Kidney glomerular epithelial cell (primary cell): Measurements from ENCODE around the gene PLD3.
A peak's percentile ranks its signal among the peaks of the same experiment; 100 is the strongest.

ENCODE experiments used
- DNase-seq: peaks from one replicate; lab custom pipeline; 2025; lab: John Stamatoyannopoulos, UW

PLD3 gene

GRCh38 chr19:40414542-40415535 is 66.3 kb downstream of the PLD3 start:
- peak; percentile 8 for DNase-seq

GRCh38 chr19:40415768-40416167 is 67.3 kb downstream of the PLD3 start:
- no peak for DNase-seq

- no peak for DNase-seq
These were observed 68.6 kb downstream of the PLD3 start for GRCh38 chr19:40416918-40417642.

GRCh38 chr19:40417643-40417981 is 69.1 kb downstream of the PLD3 start:
- no peak for DNase-seq

- no peak for DNase-seq
These were observed 69.5 kb downstream of the PLD3 start for GRCh38 chr19:40418040-40418439.

GRCh38 chr19:40419066-40419612 is 70.6 kb downstream of the PLD3 start:
- no peak for DNase-seq

GRCh38 chr19:40419780-40420179 is 71.3 kb downstream of the PLD3 start:
- no peak for DNase-seq

GRCh38 chr19:40420451-40420765 is 71.9 kb downstream of the PLD3 start:
- DNase-seq: no peak

GRCh38 chr19:40420766-40421765 is 72.6 kb downstream of the PLD3 start:
- peak; percentile 79 for DNase-seq

- no peak for DNase-seq
These were observed 73.7 kb downstream of the PLD3 start for GRCh38 chr19:40421993-40422747.

- DNase-seq: no peak
These were observed 74.5 kb downstream of the PLD3 start for GRCh38 chr19:40422748-40423566.

GRCh38 chr19:40423938-40424337 is 75.4 kb downstream of the PLD3 start:
- DNase-seq: no peak

GRCh38 chr19:40424637-40425449 is 76.3 kb downstream of the PLD3 start:
- peak; percentile 42 for DNase-seq

GRCh38 chr19:40425450-40426287 is 77.2 kb downstream of the PLD3 start, which contains the start of gene SERTAD1:
Gene SERTAD1, minus strand, starts transcription at chr19:40425992. Its CDS starts 2,446 bp downstream, at chr19:40423546.
- peak; percentile 99 for DNase-seq
